NB4 (cell line): Measurements from ENCODE around the gene KRT83.

Experiments used
- CTCF ChIP-seq: IDR thresholded peaks from one replicate; pipeline ENCODE4 v1.5.1; 2012; ENCODE audit warnings: low read depth, low read length
- MYC ChIP-seq: IDR thresholded peaks from 2 replicates; pipeline ENCODE4 v1.6.1; 2011; ENCODE audit warnings: low read depth, low read length
- POLR2A ChIP-seq: IDR thresholded peaks from 2 replicates; pipeline ENCODE4 v1.6.1; 2011; ENCODE audit warnings: mild to moderate bottlenecking; ENCODE audit not compliant: insufficient read length; ENCODE audit errors: extremely low read depth

- no peak for TF ChIP-seq MYC
- no peak for TF ChIP-seq CTCF
- TF ChIP-seq POLR2A = no peak
Measured at GRCh38 chr12:52285172-52285745, 35.9 kb downstream of the KRT83 start.
